Breast epithelium (tissue), 3 donors: ENCODE results near the gene STRN3.

Experiments used
- POLR2A ChIP-seq: fragments of 450-650 bp; IDR thresholded peaks from one replicate; pipeline ENCODE4 v1.6.1; 2016; ENCODE audit warnings: antibody characterized with exemption, mild to moderate bottlenecking, moderate library complexity
- POLR2AphosphoS5 ChIP-seq, 3 donors: sonication (generic); formaldehyde crosslinking; IDR thresholded peaks; one replicate each; pipeline ENCODE4 v1.6.1; 2017; ENCODE audit warnings: antibody characterized with exemption in 3 of 3
- TF ChIP-seq, protein P1 (sequence below), 3 donors: fragments of 450-650 bp; IDR thresholded peaks; one replicate each; pipeline ENCODE4 v1.5.1; 2016 to 2017; ENCODE audit warnings: antibody characterized with exemption in 3 of 3, mild to moderate bottlenecking in 3 of 3, moderate library complexity in 3 of 3

DNA sequence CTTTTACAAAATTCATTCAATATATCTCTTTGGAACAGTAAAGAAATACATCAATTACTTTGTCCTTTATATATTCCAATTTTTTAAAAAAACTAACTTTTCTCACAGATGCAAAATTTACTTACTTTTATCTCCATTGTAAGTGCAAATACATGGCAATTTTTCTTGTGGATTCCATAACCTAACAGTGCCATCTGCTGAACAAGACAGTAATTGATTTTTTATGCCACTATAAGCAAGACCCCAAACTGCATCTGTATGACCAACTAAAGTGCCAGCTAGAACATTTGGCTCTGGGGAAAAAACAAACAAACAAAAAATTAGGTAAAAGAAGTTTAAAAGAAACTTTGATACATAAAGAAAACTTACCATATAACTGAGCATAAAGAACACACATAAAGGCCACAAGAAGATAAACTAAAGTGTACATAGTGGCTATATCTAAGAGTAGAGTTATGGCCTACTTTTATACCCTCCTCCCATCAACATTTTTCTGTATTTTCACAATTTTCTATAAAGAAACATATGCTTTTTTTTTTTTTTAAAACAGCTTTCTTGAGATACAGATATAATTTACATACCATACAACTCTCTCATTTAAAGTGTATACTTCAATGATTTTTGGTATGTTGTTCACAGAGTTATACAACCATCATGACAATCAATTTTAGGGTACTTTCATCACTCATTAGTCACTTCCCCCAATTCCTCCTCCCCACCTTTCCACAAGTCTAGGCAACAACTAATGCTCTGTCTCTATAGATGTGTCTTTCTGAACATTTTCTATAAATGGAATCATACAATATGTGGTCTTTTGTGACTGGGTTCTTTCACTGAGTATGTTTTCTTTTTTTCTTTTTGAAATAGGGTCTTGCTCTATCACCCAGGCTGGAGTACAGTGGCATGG, 119.2 kb downstream of the STRN3 start:
- TF ChIP-seq, protein P1, sequence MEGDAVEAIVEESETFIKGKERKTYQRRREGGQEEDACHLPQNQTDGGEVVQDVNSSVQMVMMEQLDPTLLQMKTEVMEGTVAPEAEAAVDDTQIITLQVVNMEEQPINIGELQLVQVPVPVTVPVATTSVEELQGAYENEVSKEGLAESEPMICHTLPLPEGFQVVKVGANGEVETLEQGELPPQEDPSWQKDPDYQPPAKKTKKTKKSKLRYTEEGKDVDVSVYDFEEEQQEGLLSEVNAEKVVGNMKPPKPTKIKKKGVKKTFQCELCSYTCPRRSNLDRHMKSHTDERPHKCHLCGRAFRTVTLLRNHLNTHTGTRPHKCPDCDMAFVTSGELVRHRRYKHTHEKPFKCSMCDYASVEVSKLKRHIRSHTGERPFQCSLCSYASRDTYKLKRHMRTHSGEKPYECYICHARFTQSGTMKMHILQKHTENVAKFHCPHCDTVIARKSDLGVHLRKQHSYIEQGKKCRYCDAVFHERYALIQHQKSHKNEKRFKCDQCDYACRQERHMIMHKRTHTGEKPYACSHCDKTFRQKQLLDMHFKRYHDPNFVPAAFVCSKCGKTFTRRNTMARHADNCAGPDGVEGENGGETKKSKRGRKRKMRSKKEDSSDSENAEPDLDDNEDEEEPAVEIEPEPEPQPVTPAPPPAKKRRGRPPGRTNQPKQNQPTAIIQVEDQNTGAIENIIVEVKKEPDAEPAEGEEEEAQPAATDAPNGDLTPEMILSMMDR (IDR thresholded peaks at IDR 0.05): peak in 1 of 3 donors; percentile 13
- TF ChIP-seq POLR2A (no peak), POLR2AphosphoS5 (IDR thresholded peaks at IDR 0.05) (no peak)
